Inferior parietal cortex (tissue), 1 donor: ENCODE data around the gene USP12.
"Not testable (repeated sequence)": the region's sequence is repeated elsewhere in the genome, so short reads cannot be mapped to it uniquely, and the experiment has no call there.

Source experiments
- DNase-seq: peaks from one replicate; pipeline ENCODE4 v3.0.0-alpha.2; 2016; ENCODE audit errors: extremely low spot score

The USP12 gene

GRCh38 chr13:27151798-27152599 lies 19.6 kb downstream of the USP12 start:
- DNase-seq = no peak

GRCh38 chr13:27149702-27150101 lies 21.9 kb downstream of the USP12 start:
- no peak for DNase-seq

GRCh38 chr13:27148900-27149299 lies 22.7 kb downstream of the USP12 start:
- no peak for DNase-seq

GRCh38 chr13:27147530-27148170 lies 24.0 kb downstream of the USP12 start:
- DNase-seq = no peak

GRCh38 chr13:27141746-27142145 lies 29.9 kb downstream of the USP12 start:
- no peak for DNase-seq

GRCh38 chr13:27141159-27141558 lies 30.5 kb downstream of the USP12 start:
- DNase-seq = not testable (repeated sequence)

GRCh38 chr13:27140060-27140459 lies 31.6 kb downstream of the USP12 start:
- DNase-seq = no peak

GRCh38 chr13:27139565-27139964 lies 32.0 kb downstream of the USP12 start:
- no peak for DNase-seq

GRCh38 chr13:27138457-27139093 lies 33.0 kb downstream of the USP12 start:
- no peak for DNase-seq

GRCh38 chr13:27137759-27138158 lies 33.9 kb downstream of the USP12 start:
- DNase-seq = no peak

- no peak for DNase-seq
Observed at GRCh38 chr13:27135023-27135422, 36.6 kb downstream of the USP12 start.

- DNase-seq = no peak
Observed at GRCh38 chr13:27133889-27134288, 37.7 kb downstream of the USP12 start.

GRCh38 chr13:27132538-27132937 lies 39.1 kb downstream of the USP12 start:
- no peak for DNase-seq

- no peak for DNase-seq
Observed at GRCh38 chr13:27131906-27132305, 39.7 kb downstream of the USP12 start.

GRCh38 chr13:27130979-27131623 lies 40.5 kb downstream of the USP12 start:
- no peak for DNase-seq

- DNase-seq = no peak
Observed at GRCh38 chr13:27130223-27130978, 41.2 kb downstream of the USP12 start.

GRCh38 chr13:27128825-27129627 lies 42.6 kb downstream of the USP12 start:
- DNase-seq = no peak

GRCh38 chr13:27126859-27127258 lies 44.8 kb downstream of the USP12 start:
- DNase-seq = no peak

GRCh38 chr13:27125357-27126282 lies 46.0 kb downstream of the USP12 start:
- DNase-seq = no peak

GRCh38 chr13:27124571-27124970 lies 47.0 kb downstream of the USP12 start:
- DNase-seq = no peak
